IMR-90 (cell line): ENCODE measurements around the gene ADTRP. TPM values are rescaled to one million over a fixed set of nuclear protein-coding genes. Genes with fewer than 3 reads are reported as not detected.

ENCODE experiments used
- ATAC-seq: fragments of 200-7000 bp; cut with Tn5 transposase; 2 replicates; pipeline ENCODE4 v1.9.1; 2020; ENCODE audit warnings: low read depth, mild to moderate bottlenecking, moderate library complexity
- BruUV-seq: library from RNA; stranded (reverse); fragments of 400-500 nt; replicated peaks from 2 replicates; lab custom pipeline; 2021; lab: Mats Ljungman, UMichigan
- CTCF ChIA-PET: fragments of 300-600 bp; formaldehyde crosslinking; extraction: SDS; loops from one replicate; lab custom pipeline; 2021; ENCODE audit warnings: antibody characterized with exemption; lab: Yijun Ruan, JAX
- POLR2A ChIA-PET: fragments of 300-600 bp; sonication (Branson Sonifier 250); formaldehyde crosslinking; loops from one replicate; lab custom pipeline; 2022; ENCODE audit warnings: antibody characterized with exemption; ENCODE audit not compliant: unreplicated experiment; lab: Charles Lee
- DNase-seq: peaks from one replicate; pipeline ENCODE4 v3.0.0; 2013
- H2AFZ ChIP-seq: replicated peaks from 2 replicates; pipeline ENCODE3; 2013; ENCODE audit warnings: low read length, mild to moderate bottlenecking; ENCODE audit not compliant: poor library complexity
- H2AK5ac ChIP-seq: 2 replicates; pipeline ENCODE4 v1.6.1; 2013; ENCODE audit warnings: low read depth, low read length, inconsistent platforms
- H2AK9ac ChIP-seq: replicated peaks from 2 replicates; pipeline ENCODE3; 2013; ENCODE audit warnings: mild to moderate bottlenecking, low read depth, low read length, moderate library complexity; ENCODE audit not compliant: poor library complexity
- H2BK120ac ChIP-seq: 2 replicates; pipeline ENCODE4 v1.6.1; 2013; ENCODE audit warnings: low read depth, low read length, inconsistent platforms
- H2BK15ac ChIP-seq: 3 replicates; pipeline ENCODE4 v1.6.1; 2013; ENCODE audit warnings: low read depth, low read length, inconsistent platforms
- H2BK20ac ChIP-seq: 2 replicates; pipeline ENCODE4 v1.6.1; 2013; ENCODE audit warnings: low read depth, mild to moderate bottlenecking, inconsistent platforms, low read length, moderate library complexity
- H2BK5ac ChIP-seq: 2 replicates; pipeline ENCODE4 v1.6.1; 2013; ENCODE audit warnings: mild to moderate bottlenecking, low read depth, low read length, inconsistent platforms; ENCODE audit not compliant: poor library complexity, severe bottlenecking
- H3K14ac ChIP-seq: replicated peaks from 2 replicates; pipeline ENCODE4 v1.6.1; 2013; ENCODE audit warnings: low read depth, low read length, inconsistent platforms
- H3K18ac ChIP-seq: 2 replicates; pipeline ENCODE4 v1.6.1; 2013; ENCODE audit warnings: low read depth, low read length, control low read depth
- H3K23ac ChIP-seq: 2 replicates; pipeline ENCODE4 v1.6.1; 2013; ENCODE audit warnings: low read depth, low read length, inconsistent platforms
- H3K27ac ChIP-seq: 2 replicates; pipeline ENCODE4 v1.5.1; 2013; ENCODE audit warnings: mild to moderate bottlenecking, control low read depth, low read length; ENCODE audit not compliant: insufficient read depth
- H3K27me3 ChIP-seq: 2 replicates; pipeline ENCODE4 v1.6.1; 2013; ENCODE audit warnings: low read length; ENCODE audit not compliant: control insufficient read depth, insufficient read depth
- H3K36me3 ChIP-seq: 2 replicates; pipeline ENCODE4 v1.6.1; 2013; ENCODE audit warnings: low read length, mixed read lengths; ENCODE audit not compliant: control insufficient read depth, insufficient read depth
- H3K4ac ChIP-seq: 2 replicates; pipeline ENCODE4 v1.6.1; 2013; ENCODE audit warnings: low read depth, low read length, inconsistent platforms
- H3K4me1 ChIP-seq: 2 replicates; pipeline ENCODE4 v1.6.1; 2013; ENCODE audit warnings: low read length, mixed read lengths; ENCODE audit not compliant: control insufficient read depth, insufficient read depth
- H3K4me2 ChIP-seq: 2 replicates; pipeline ENCODE4 v1.6.1; 2013; ENCODE audit warnings: low read depth, mild to moderate bottlenecking, control low read depth, low read length, moderate library complexity
- H3K4me3 ChIP-seq: 2 replicates; pipeline ENCODE4 v1.5.1; 2013; ENCODE audit warnings: low read depth, mild to moderate bottlenecking, control low read depth, low read length, moderate library complexity; ENCODE audit not compliant: insufficient read depth
- H3K56ac ChIP-seq: 2 replicates; pipeline ENCODE4 v1.6.1; 2013; ENCODE audit warnings: low read length, inconsistent platforms; ENCODE audit not compliant: insufficient read depth; ENCODE audit errors: extremely low read depth
- H3K79me1 ChIP-seq, 2 experiments: 2 replicates each; pipeline ENCODE4 v1.6.1; 2013; ENCODE audit warnings: low read length in 2 of 2, inconsistent platforms in 1 of 2, low read depth in 1 of 2
- H3K9ac ChIP-seq: 2 replicates; pipeline ENCODE4 v1.6.1; 2013; ENCODE audit warnings: low read depth, low read length, control low read depth
- H3K9me1 ChIP-seq: 2 replicates; pipeline ENCODE4 v1.6.1; 2013; ENCODE audit warnings: low read length, inconsistent platforms; ENCODE audit not compliant: insufficient read depth
- H3K9me3 ChIP-seq: 2 replicates; pipeline ENCODE4 v1.6.1; 2013; ENCODE audit warnings: low read length; ENCODE audit not compliant: control insufficient read depth, insufficient read depth
- H4K20me1 ChIP-seq: 2 replicates; pipeline ENCODE4 v1.6.1; 2013; ENCODE audit warnings: low read length, inconsistent platforms; ENCODE audit not compliant: insufficient read depth
- H4K5ac ChIP-seq: 2 replicates; pipeline ENCODE4 v1.6.1; 2013; ENCODE audit warnings: mild to moderate bottlenecking, low read depth, low read length, control low read depth
- H4K8ac ChIP-seq, 2 experiments: 2 replicates each; pipeline ENCODE4 v1.6.1; 2013; ENCODE audit warnings: low read depth in 2 of 2, low read length in 2 of 2, control low read depth in 1 of 2, inconsistent platforms in 1 of 2
- H4K91ac ChIP-seq: 2 replicates; pipeline ENCODE4 v1.6.1; 2013; ENCODE audit warnings: low read depth, low read length, inconsistent platforms; ENCODE audit not compliant: insufficient read depth
- BHLHE40 ChIP-seq: fragments of 150-350 bp; IDR thresholded peaks from 2 replicates; pipeline ENCODE4 v1.6.1; 2016; ENCODE audit warnings: mild to moderate bottlenecking, low read depth, low read length
- WGBS, 2 experiments: methylation state at CpG; one replicate each; pipeline versions ENCODE4 v1.1.5 to v1.1.7; 2013; ENCODE audit warnings: missing lambda C conversion rate in 2 of 2; ENCODE audit not compliant: insufficient read length in 1 of 2; ENCODE audit errors: extremely low coverage in 2 of 2; 5-methylcytosine and 5-hydroxymethylcytosine counted together
- dilution Hi-C: fragments of 300-500 bp; cut with HindIII; formaldehyde crosslinking; loops from one replicate; pipeline ENCODE4 v1.14.3; 2018; ENCODE audit warnings: low sequenced_read_pairs; ENCODE audit not compliant: unreplicated experiment
- in situ Hi-C: fragments of 300-500 bp; cut with MboI; formaldehyde crosslinking; loops from 3 replicates; pipeline ENCODE4 v1.14.3; 2019; ENCODE audit warnings: low sequenced_read_pairs, inconsistent platforms, mixed read lengths
- intact Hi-C: fragments of 100-400 bp; cut with micrococcal nuclease; formaldehyde crosslinking; loops from 2 replicates; pipeline ENCODE4 v1.10.0; 2022
- polyA plus RNA-seq, 3 experiments: library from polyadenylated mRNA; depleted of rRNA; stranded (reverse); fragments of >200 nt; gene quantifications; 2 replicates each; pipeline ENCODE4 v1.2.3, GENCODE V29; 2012; ENCODE audit warnings: low replicate concordance in 1 of 3
- total RNA-seq: library from RNA; depleted of rRNA; stranded (reverse); fragments of >200 nt; gene quantifications from 2 replicates; pipeline ENCODE4 v1.2.3, GENCODE V29; 2012
- TF ChIP-seq, protein P1 (sequence below): fragments of 150-350 bp; IDR thresholded peaks from 2 replicates; pipeline ENCODE4 v1.6.1; 2017; ENCODE audit warnings: mild to moderate bottlenecking, antibody characterized with exemption, low read length, low read depth

Gene ADTRP
- total and polyA plus RNA-seq, 2 of the 4 experiments (the other 2 are of a cell fraction): 0.50 to 0.72 TPM

DNA sequence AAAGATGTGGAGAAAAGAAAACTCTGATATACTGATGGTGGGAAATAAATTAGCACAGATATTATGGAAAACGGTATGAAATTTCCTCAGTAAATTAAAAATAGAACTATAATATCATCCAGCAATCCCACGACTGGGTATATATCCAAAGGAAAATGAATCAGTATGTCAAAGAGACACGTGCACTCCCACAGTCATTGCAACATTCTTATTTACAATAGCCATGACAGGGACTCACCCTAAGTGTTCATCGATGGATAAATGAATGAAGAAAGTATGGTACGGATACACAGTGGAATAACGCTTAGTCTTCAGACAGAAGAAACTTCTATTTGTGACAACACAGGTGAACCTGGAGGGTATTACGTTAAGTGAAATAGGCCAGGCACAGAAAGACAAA lies 5.7 kb upstream of the ADTRP start:
- TF ChIP-seq, protein P1, sequence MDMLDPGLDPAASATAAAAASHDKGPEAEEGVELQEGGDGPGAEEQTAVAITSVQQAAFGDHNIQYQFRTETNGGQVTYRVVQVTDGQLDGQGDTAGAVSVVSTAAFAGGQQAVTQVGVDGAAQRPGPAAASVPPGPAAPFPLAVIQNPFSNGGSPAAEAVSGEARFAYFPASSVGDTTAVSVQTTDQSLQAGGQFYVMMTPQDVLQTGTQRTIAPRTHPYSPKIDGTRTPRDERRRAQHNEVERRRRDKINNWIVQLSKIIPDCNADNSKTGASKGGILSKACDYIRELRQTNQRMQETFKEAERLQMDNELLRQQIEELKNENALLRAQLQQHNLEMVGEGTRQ: no peak
- TF ChIP-seq BHLHE40: no peak
- POLR2A ChIA-PET: no interaction called here
- no peak overlapping the region for H2BK15ac ChIP-seq
- H3K9me3 ChIP-seq: no peaks in the 10 kb centered on the region
- no peak overlapping the region for H3K18ac ChIP-seq
- in situ Hi-C loops: no loop called here
- H3K4ac ChIP-seq: no peak overlapping the region
- CTCF ChIA-PET: no interaction called here
- H2BK5ac ChIP-seq: no peak overlapping the region
- H3K23ac ChIP-seq: no peak overlapping the region
- dilution Hi-C loops: no loop called here
- H3K79me1 ChIP-seq: no peaks in the 10 kb centered on the region
- no peak overlapping the region for H3K4me3 ChIP-seq
- H2AK5ac ChIP-seq: no peak overlapping the region
- ATAC-seq (no peak), DNase-seq (no peak)
- intact Hi-C loops: no loop called here
- no peak overlapping the region for H2BK120ac ChIP-seq
- no peak overlapping the region for H3K14ac ChIP-seq
- no peak overlapping the region for H4K91ac ChIP-seq
- no peak overlapping the region for H3K4me2 ChIP-seq
- no peak overlapping the region for H2BK20ac ChIP-seq
- no peak overlapping the region for H2AK9ac ChIP-seq
- no peak overlapping the region for H4K8ac ChIP-seq
- no peaks in the 10 kb centered on the region for H3K4me1 ChIP-seq
- no peaks in the 10 kb centered on the region for H3K9me1 ChIP-seq
- no peak overlapping the region for H3K9ac ChIP-seq
- no peak overlapping the region for H3K27ac ChIP-seq
- no peaks in the 10 kb centered on the region for H3K27me3 ChIP-seq
- no peak overlapping the region for H2AFZ ChIP-seq
- no peaks in the 10 kb centered on the region for H3K36me3 ChIP-seq
- BruUV-seq: no TSS peak
- no peaks in the 10 kb centered on the region for H4K20me1 ChIP-seq
- no CpG with 5 or more reads among the region's 7 CpGs for WGBS, 2 experiments
- no peak overlapping the region for H3K56ac ChIP-seq
- no peak overlapping the region for H4K5ac ChIP-seq
